GM23338 (cell line): ENCODE measurements around the gene OR2A42. TPM values are rescaled to one million over a fixed set of nuclear protein-coding genes. Genes with fewer than 3 reads are reported as not detected.
A peak's percentile ranks its signal among the peaks of the same experiment; 100 is the strongest.
"Not testable (repeated sequence)": the region's sequence is repeated elsewhere in the genome, so short reads cannot be mapped to it uniquely, and the experiment has no call there.

ENCODE experiments used
- ATAC-seq: fragments of 200-7000 bp; cut with Tn5 transposase; 3 replicates; pipeline ENCODE4 v1.9.1; 2020
- DNase-seq: peaks from one replicate; pipeline ENCODE4 v3.0.0-alpha.2; 2015; ENCODE audit warnings: low spot score
- H2AFZ ChIP-seq: fragments of 200-600 bp; sonication (generic); 2 replicates; pipeline ENCODE4 v1.8.0; 2016; ENCODE audit warnings: antibody characterized with exemption, mild to moderate bottlenecking, moderate library complexity
- H3F3A ChIP-seq: fragments of 200-600 bp; sonication (generic); replicated peaks from 2 replicates; pipeline ENCODE4 v1.8.0; 2017; ENCODE audit warnings: antibody characterized with exemption, mixed run types, low read depth
- H3K27ac ChIP-seq: fragments of 200-600 bp; sonication (generic); 2 replicates; pipeline ENCODE4 v1.6.1; 2016; ENCODE audit warnings: low read depth
- H3K27me3 ChIP-seq: fragments of 200-600 bp; sonication (generic); 2 replicates; pipeline ENCODE4 v1.8.0; 2016; ENCODE audit warnings: mild to moderate bottlenecking, mixed run types, moderate library complexity; ENCODE audit not compliant: insufficient read depth
- H3K36me3 ChIP-seq: fragments of 200-600 bp; sonication (generic); 2 replicates; pipeline ENCODE4 v1.8.0; 2016; ENCODE audit warnings: mild to moderate bottlenecking; ENCODE audit not compliant: insufficient read depth
- H3K4me1 ChIP-seq: fragments of 200-600 bp; sonication (generic); 2 replicates; pipeline ENCODE4 v1.8.0; 2016; ENCODE audit warnings: mild to moderate bottlenecking, moderate library complexity; ENCODE audit not compliant: insufficient read depth
- H3K4me2 ChIP-seq: fragments of 200-600 bp; sonication (generic); 2 replicates; pipeline ENCODE4 v1.7.1; 2017; ENCODE audit warnings: mixed run types
- H3K4me3 ChIP-seq: fragments of 200-600 bp; sonication (generic); 2 replicates; pipeline ENCODE4 v1.6.1; 2016; ENCODE audit warnings: mixed run types
- H3K79me2 ChIP-seq: fragments of 200-600 bp; sonication (generic); replicated peaks from 2 replicates; pipeline ENCODE4 v1.8.0; 2017; ENCODE audit warnings: mild to moderate bottlenecking; ENCODE audit not compliant: insufficient read depth
- H3K9me2 ChIP-seq: fragments of 200-600 bp; sonication (generic); 2 replicates; pipeline ENCODE4 v1.8.0; 2017; ENCODE audit not compliant: insufficient read depth
- H4K20me1 ChIP-seq: fragments of 200-600 bp; sonication (generic); replicated peaks from 2 replicates; pipeline ENCODE4 v1.8.0; 2017; ENCODE audit warnings: mild to moderate bottlenecking; ENCODE audit not compliant: insufficient read depth
- H3K27ac Mint-ChIP-seq: 2 replicates; pipeline ENCODE4 v1.8.0; 2020; ENCODE audit warnings: inconsistent platforms, mild to moderate bottlenecking, moderate library complexity, mixed read lengths
- H3K27me3 Mint-ChIP-seq: 3 replicates; pipeline ENCODE4 v1.8.0; 2022; ENCODE audit warnings: low read depth, mild to moderate bottlenecking, moderate library complexity, mixed read lengths, inconsistent platforms; ENCODE audit not compliant: insufficient read depth, poor library complexity
- H3K36me3 Mint-ChIP-seq: 3 replicates; pipeline ENCODE4 v1.8.0; 2021; ENCODE audit warnings: low read depth, mild to moderate bottlenecking, inconsistent platforms, moderate library complexity, mixed read lengths
- H3K4me1 Mint-ChIP-seq: 3 replicates; pipeline ENCODE4 v1.8.0; 2020; ENCODE audit warnings: mild to moderate bottlenecking, inconsistent platforms, mixed read lengths
- H3K4me3 Mint-ChIP-seq: 3 replicates; pipeline ENCODE4 v1.8.0; 2021; ENCODE audit warnings: moderate library complexity, mild to moderate bottlenecking, inconsistent platforms, mixed read lengths
- H3K9me3 Mint-ChIP-seq: 3 replicates; pipeline ENCODE4 v1.8.0; 2020; ENCODE audit warnings: moderate library complexity, mild to moderate bottlenecking, inconsistent platforms, mixed read lengths
- polyA plus RNA-seq: library from polyadenylated mRNA; unstranded; fragments of >200 nt; fragmentation: Nextera tagmentation; extraction: Ambion mirVana; gene quantifications from 2 replicates; pipeline ENCODE4 v1.2.1, GENCODE V29; 2016
- total RNA-seq: library from RNA; depleted of rRNA; stranded (reverse); fragments of >200 nt; shearing (Covaris generic); gene quantifications from 2 replicates; pipeline ENCODE4 v1.2.3, GENCODE V29; 2014; rRNA removed
- TF ChIP-seq, protein P1 (sequence below), 2 experiments: fragments of 200-600 bp in 1 of 2; sonication (generic) in 1 of 2; conservative IDR thresholded peaks; 2 replicates each; pipeline versions ENCODE4 v1.5.1 to v1.6.1; 2016 to 2017; ENCODE audit warnings: antibody characterized with exemption in 2 of 2, low read depth in 2 of 2, mild to moderate bottlenecking in 2 of 2, moderate library complexity in 1 of 2

OR2A42 gene
- total and polyA plus RNA-seq, 2 experiments from 2014 or later, result 0.28 to 2.1 TPM

- H2AFZ ChIP-seq, H3K27ac Mint-ChIP-seq, H3K27me3 ChIP-seq, H3F3A ChIP-seq, H3K4me3 ChIP-seq, H3K4me1 ChIP-seq, H3K27ac ChIP-seq, H3K9me2 ChIP-seq, H3K4me2 ChIP-seq, H3K79me2 ChIP-seq, H3K9me3 Mint-ChIP-seq, H3K4me3 Mint-ChIP-seq, H3K36me3 Mint-ChIP-seq, H3K27me3 Mint-ChIP-seq, H4K20me1 ChIP-seq, H3K4me1 Mint-ChIP-seq, H3K36me3 ChIP-seq: not testable (repeated sequence)
- peak; percentile 66 for DNase-seq
- TF ChIP-seq, protein P1, sequence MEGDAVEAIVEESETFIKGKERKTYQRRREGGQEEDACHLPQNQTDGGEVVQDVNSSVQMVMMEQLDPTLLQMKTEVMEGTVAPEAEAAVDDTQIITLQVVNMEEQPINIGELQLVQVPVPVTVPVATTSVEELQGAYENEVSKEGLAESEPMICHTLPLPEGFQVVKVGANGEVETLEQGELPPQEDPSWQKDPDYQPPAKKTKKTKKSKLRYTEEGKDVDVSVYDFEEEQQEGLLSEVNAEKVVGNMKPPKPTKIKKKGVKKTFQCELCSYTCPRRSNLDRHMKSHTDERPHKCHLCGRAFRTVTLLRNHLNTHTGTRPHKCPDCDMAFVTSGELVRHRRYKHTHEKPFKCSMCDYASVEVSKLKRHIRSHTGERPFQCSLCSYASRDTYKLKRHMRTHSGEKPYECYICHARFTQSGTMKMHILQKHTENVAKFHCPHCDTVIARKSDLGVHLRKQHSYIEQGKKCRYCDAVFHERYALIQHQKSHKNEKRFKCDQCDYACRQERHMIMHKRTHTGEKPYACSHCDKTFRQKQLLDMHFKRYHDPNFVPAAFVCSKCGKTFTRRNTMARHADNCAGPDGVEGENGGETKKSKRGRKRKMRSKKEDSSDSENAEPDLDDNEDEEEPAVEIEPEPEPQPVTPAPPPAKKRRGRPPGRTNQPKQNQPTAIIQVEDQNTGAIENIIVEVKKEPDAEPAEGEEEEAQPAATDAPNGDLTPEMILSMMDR (conservative IDR thresholded peaks at IDR 0.05; ENCODE audit: low read depth in 2 of 2), result peak; percentile 67 to 88
- peak; percentile 100 for ATAC-seq
Observed at GRCh38 chr7:144178380-144179164, 60.8 kb downstream of the OR2A42 start.

Other genes with a start within 250 kb of the OR2A42 start
- gene OR6B1, start 239.3 kb downstream of the OR2A42 start, total RNA-seq, result not detected in 2 replicates
- gene OR6B1, start 239.3 kb downstream of the OR2A42 start, polyA plus RNA-seq, result not detected in 2 replicates
- not detected in 2 replicates for gene OR2A5, start 190.7 kb downstream of the OR2A42 start, total RNA-seq
- not detected in 2 replicates for gene OR2A5, start 190.7 kb downstream of the OR2A42 start, polyA plus RNA-seq
- gene OR2A25, start 169.8 kb downstream of the OR2A42 start, total RNA-seq, result not detected in 2 replicates
- not detected in 2 replicates for gene OR2A25, start 169.8 kb downstream of the OR2A42 start, polyA plus RNA-seq
- not detected in 2 replicates for gene OR2A12, start 153.3 kb downstream of the OR2A42 start, total RNA-seq
- gene OR2A12, start 153.3 kb downstream of the OR2A42 start, polyA plus RNA-seq, result not detected in 2 replicates
- not detected in 2 replicates for gene OR2A2, start 130.0 kb downstream of the OR2A42 start, total RNA-seq
- not detected in 2 replicates for gene OR2A2, start 130.0 kb downstream of the OR2A42 start, polyA plus RNA-seq
- not detected in 2 replicates for gene OR2A14, start 116.4 kb downstream of the OR2A42 start, total RNA-seq
- not detected in 2 replicates for gene OR2A14, start 116.4 kb downstream of the OR2A42 start, polyA plus RNA-seq
- gene CTAGE4, start 56.1 kb downstream of the OR2A42 start, total RNA-seq, result 3.4 and 10.1 TPM in 2 replicates
- 4.3 and 4.9 TPM in 2 replicates for gene CTAGE4, start 56.1 kb downstream of the OR2A42 start, polyA plus RNA-seq
- 21.4 and 26.3 TPM in 2 replicates for gene ARHGEF35, start 43.8 kb downstream of the OR2A42 start, total RNA-seq
- gene ARHGEF35, start 43.8 kb downstream of the OR2A42 start, polyA plus RNA-seq, result 27.6 and 32.3 TPM in 2 replicates
- gene OR2A7, start 25.2 kb upstream of the OR2A42 start, total RNA-seq, result 1.6 and 2.2 TPM in 2 replicates
- 1.7 and 3.2 TPM in 2 replicates for gene OR2A7, start 25.2 kb upstream of the OR2A42 start, polyA plus RNA-seq
- gene CTAGE8, start 29.7 kb upstream of the OR2A42 start, total RNA-seq, result 0.52 and 1.4 TPM in 2 replicates
- gene CTAGE8, start 29.7 kb upstream of the OR2A42 start, polyA plus RNA-seq, result 1.3 and 3.1 TPM in 2 replicates
- 0.10 TPM in 1 of 2 replicates, not detected in the other for gene OR2A1, start 72.8 kb upstream of the OR2A42 start, total RNA-seq
- 1.2 and 1.6 TPM in 2 replicates for gene OR2A1, start 72.8 kb upstream of the OR2A42 start, polyA plus RNA-seq
- 27.1 and 27.3 TPM in 2 replicates for gene ARHGEF5, start 115.8 kb upstream of the OR2A42 start, total RNA-seq
- gene ARHGEF5, start 115.8 kb upstream of the OR2A42 start, polyA plus RNA-seq, result 10.2 TPM in 2 replicates
- not detected in 2 replicates for gene NOBOX, start 164.1 kb upstream of the OR2A42 start, total RNA-seq
- gene NOBOX, start 164.1 kb upstream of the OR2A42 start, polyA plus RNA-seq, result not detected in 2 replicates